Fibroblast of skin of abdomen (primary cell): ENCODE measurements around the gene DENND1A.

Experiments used
- DNase-seq: peaks from one replicate; pipeline ENCODE4 v3.0.0-alpha.2; 2013

Gene DENND1A

GRCh38 chr9:123378956-123379660, 550.8 kb downstream of the DENND1A start:
- DNase-seq: no peak

DNA sequence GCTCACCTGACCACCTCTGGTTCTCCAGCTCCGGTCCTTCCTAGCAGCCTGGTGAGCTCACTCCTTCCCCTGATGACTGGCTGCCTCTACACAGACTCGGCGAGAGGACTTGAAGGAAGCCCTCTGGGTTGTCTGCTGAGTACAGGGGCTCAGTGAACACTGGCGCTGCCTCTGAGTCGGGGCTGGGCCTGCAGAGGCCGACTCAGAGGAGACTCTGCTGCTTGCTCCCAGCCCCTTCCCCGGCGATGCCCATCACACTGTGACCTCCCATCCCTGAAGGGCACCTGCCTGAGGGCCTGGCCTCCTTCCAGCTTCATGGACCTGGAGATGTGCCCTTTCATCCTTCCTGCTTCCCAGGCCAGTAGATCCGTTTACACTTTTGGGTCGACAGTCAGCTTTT, 551.9 kb downstream of the DENND1A start:
- no peak for DNase-seq

- DNase-seq: no peak
These were observed 552.5 kb downstream of the DENND1A start for GRCh38 chr9:123377211-123377971.

- DNase-seq: no peak
These were observed 553.5 kb downstream of the DENND1A start for GRCh38 chr9:123376218-123377071.

DNA sequence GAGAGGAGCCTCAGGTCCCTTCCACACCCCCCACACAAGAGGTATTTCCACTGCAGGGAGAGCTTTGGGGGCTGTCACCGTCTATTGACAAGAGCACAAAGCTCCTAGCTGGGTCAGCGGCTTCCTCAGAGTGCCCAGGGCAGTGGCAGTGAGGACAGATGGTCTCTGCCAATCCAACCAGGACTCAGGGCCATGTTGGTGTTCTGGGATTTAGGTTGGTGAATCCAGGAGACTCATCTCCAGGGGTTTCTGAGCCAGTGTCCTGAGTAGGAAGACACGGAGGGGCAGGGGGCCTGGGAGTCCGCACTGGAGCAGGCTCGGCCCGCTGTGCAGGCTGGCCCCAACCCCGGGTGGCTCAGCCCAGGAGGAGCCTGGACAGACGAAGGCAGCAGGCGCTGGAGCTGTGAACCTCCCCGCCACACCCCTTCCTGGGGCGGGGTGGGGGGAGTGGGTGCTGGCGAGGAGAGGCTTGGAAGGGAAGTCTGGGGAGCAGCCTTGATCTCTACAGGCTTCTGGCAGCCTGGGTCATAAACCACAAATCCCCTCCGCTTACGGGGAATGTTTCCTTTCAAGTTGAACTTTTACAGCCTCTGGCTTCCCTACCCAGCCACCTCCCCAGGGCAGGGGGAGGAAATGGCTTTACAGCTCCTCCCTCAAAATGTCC, 554.3 kb downstream of the DENND1A start:
- peak; percentile 48 for DNase-seq

GRCh38 chr9:123373946-123374345, 556.0 kb downstream of the DENND1A start:
- no peak for DNase-seq

GRCh38 chr9:123373447-123373923, 556.4 kb downstream of the DENND1A start:
- DNase-seq: no peak

DNA sequence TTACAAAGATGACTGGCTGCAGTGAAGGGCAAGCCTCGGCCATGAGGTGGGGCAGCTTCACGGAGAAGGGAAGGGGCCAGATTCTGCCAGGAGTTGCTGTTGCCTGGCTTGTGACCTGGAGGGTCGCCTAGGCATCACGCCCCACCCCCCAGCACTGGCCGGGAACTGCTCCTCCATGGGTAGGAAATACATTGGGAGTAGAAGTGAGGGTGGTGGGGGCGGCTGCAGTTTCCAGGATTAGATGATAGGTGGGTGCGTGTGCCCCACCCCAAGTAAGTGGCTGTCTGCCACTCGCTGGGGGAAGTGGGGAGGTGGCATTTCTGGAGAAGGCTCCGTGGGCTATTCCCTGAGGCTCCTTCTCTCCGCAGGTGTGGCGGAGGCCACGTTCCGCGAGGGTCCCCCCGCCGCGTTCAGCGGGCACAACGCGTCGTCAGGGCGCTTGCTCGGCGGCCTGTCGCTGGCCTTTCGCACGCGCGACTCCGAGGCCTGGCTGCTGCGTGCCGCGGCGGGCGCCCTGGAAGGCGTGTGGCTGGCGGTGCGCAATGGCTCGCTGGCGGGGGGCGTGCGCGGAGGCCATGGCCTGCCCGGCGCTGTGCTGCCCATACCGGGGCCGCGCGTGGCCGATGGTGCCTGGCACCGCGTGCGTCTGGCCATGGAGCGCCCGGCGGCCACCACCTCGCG, 557.0 kb downstream of the DENND1A start:
- no peak for DNase-seq

DNA sequence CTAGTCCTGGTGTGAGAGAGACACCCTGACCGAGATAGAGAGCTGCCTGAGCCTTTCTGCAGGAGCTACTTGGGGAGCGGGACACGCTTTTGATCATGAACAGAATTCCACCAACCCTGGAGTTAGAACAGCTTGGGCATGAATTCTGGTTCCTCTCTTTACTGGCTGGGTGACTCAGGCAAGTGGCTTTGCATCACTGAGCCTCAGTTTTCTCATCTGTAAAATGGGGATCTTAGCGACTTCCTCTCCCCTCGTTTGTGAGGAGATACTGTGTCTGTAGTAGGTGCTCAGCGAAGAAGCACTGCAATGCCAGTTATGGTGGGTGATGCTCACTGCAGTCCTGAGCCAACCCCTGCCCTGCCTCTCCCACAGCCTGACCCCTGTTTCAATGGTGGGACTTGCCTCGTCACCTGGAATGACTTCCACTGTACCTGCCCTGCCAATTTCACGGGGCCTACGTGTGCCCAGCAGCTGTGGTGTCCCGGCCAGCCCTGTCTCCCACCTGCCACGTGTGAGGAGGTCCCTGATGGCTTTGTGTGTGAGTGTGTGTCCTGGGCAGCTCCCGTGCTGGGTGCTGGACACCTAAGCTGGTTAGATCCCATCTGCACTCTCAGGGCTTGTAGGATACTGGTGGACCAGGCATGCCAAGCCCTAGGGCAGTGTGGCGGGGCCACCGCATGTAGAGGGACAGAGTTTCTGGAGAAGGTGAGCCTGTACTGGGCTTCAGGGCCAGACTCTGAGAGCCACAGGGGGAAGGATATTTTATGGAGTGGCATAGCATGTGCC, 557.9 kb downstream of the DENND1A start:
- no peak for DNase-seq

DNA sequence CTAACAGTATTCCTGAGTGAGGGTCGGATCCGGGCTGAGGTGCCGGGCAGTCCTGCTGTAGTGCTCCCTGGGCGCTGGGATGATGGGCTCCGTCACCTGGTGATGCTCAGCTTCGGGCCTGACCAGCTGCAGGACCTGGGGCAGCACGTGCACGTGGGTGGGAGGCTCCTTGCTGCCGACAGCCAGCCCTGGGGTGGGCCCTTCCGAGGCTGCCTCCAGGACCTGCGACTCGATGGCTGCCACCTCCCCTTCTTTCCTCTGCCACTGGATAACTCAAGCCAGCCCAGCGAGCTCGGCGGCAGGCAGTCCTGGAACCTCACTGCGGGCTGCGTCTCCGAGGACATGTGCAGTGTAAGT, 558.7 kb downstream of the DENND1A start:
- no peak for DNase-seq

DNA sequence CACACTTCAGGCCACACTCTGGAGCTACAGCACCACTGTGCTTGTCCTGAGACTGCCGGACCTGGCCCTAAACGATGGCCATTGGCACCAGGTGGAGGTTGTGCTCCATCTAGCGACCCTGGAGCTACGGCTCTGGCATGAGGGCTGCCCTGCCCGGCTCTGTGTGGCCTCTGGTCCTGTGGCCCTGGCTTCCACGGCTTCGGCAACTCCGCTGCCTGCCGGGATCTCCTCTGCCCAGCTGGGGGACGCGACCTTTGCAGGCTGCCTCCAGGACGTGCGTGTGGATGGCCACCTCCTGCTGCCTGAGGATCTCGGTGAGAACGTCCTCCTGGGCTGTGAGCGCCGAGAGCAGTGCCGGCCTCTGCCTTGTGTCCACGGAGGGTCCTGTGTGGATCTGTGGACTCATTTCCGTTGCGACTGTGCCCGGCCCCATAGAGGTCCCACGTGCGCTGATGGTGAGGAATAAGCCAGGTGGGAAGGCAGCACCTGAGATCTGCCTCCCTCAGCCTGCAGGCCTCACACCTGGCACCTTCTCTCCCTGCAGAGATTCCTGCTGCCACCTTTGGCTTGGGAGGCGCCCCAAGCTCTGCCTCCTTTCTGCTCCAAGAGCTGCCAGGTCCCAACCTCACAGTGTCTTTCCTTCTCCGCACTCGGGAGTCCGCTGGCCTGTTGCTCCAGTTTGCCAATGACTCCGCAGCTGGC, 559.2 kb downstream of the DENND1A start:
- DNase-seq: no peak

GRCh38 chr9:123370108-123370507, 559.8 kb downstream of the DENND1A start:
- no peak for DNase-seq

DNA sequence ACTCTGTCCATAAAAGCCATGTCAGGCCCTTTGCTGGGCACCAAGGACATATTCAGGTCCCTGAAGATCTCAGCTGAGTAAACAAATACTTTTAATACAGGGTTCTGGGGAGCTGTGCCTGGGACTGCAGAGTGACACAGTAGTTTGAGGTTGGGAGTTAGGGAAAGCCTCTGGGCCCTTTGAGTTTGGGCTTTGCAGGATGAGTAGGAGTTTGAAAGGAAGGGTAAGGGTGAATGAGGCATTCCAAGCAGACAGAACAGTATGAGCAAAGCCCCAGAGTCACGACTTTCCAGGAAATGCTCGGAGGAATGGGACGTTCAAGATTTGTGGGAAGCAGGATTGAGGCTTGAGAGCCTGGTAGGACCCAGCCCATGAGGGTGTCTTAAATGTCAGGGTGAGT, 560.6 kb downstream of the DENND1A start:
- DNase-seq: no peak

DNA sequence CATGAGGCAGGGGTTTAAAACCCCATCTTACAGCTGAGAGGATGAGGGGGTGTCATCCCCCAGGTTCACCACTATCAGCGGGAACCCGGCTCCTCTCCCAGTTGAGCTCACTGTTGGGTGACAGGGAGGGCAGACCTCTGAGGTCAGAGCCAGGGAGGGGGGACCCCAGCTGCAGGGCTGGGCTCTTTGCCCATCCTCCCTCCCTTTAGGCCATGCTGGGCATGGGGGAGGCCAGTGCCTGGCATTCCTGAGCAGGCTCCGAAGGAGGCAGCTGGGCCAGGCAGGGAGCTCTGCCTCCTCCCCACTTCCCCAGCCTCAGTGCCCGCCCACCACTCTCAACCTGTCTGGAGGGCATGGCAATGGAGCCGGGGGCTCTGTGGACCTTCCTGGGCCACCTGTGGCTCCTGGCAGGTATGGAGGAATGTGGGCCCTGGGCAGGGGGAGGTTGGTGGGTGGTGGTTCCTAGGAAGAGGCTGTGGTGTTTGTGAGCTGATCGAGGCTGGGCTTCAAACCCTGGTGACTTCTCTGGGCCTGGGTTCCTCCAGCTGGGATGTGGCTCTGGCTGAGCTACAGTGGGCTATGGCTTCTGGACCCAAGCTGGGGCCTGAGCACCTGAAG, 561.3 kb downstream of the DENND1A start:
- DNase-seq: no peak

DNA sequence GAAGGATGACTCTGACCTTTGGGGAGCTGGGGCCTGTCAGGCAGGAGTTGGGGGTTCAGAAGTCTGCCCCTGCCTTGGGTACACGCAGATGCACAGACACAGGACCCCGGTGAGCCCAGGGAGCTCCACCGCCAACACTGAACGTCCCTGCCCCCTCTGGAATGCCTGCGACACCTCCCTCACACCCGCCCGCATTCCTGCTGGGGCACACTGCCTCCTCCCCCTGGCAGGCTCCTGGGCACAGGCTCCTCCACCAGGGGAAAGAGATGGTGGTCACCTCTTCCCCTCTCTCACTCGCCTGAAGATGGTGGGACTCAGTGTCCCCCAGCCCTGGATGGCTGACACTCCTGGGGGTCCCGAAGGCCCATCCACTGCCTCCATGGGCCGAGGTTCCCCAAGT, 561.9 kb downstream of the DENND1A start:
- no peak for DNase-seq

GRCh38 chr9:123365881-123366528, 563.9 kb downstream of the DENND1A start:
- no peak for DNase-seq

DNA sequence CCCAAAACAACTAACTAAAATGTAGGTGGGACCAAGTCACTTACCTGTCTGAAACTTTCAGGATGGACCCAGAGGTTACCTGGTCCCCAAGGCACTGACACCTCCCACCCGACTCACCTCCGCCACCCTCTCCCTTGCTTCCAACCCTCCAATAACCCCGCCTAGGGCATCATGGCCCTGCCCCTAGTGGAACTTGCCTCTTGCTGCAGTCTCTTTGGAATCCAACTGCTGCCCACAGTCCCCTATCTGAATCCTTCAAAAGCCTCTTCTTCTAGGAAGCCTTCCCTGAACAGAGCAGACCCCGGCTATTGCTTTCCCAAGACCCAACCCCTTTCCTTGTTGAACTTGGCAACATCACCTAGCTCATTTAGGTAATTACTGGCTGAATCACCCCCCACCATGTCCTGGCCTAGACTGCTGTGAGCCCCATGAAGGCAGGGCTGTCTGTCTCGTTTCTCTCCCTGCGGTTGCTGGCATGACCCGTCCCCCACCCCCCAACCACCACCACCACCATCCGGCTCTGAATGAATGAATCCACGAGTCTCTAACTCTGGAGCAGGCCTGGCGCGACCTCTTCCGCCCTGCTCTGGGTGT, 564.5 kb downstream of the DENND1A start:
- DNase-seq: no peak

DNA sequence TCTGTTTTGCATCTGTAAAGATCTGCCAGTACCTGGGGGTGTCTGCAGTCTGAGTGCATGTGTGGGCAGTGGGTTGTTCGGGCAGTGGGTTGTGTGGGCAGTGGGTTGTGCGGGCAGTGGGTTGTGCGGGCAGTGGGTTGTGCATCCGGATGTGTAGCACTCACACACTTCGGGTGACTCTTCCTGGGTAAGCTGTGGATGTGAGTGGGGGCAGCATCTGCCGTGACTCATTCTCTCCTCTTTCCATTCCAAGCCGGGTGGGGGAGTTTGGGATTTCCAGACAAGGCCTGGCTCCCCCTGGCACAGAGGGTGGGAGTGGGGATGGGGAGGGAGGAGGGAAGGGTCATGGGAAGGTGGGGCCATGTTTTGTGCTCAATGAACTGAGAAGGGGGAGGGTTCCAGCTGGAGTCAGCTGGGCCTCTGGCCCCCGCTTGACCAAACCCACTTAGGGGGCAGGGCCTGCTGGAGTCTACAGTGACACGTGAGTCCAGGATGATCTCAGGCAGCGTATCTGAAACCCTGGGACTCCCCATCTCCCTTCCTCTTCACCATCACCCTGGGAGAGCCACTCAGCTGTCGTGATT, 565.6 kb downstream of the DENND1A start:
- peak; percentile 54 for DNase-seq

DNA sequence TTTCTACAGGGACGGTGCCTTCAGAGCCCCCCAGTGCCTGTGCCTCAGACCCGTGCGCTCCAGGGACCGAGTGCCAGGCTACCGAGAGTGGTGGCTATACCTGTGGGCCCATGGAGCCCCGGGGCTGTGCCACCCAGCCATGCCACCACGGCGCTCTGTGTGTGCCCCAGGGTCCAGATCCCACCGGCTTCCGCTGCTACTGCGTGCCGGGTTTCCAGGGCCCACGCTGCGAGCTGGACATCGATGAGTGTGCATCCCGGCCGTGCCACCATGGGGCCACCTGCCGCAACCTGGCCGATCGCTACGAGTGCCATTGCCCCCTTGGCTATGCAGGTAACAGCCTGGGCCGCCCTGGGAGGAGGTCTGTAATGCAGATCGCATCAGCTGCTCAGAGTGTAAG, 567.1 kb downstream of the DENND1A start:
- no peak for DNase-seq
